Measurements from ENCODE around the gene FUT1. TPM values are rescaled to one million over a fixed set of nuclear protein-coding genes. Genes with fewer than 3 reads are reported as not detected.
A peak's percentile ranks its signal among the peaks of the same experiment; 100 is the strongest.

FUT1 gene
- total RNA-seq, 1 donor from 2014 or later = 1.8 TPM

- no peak overlapping the region for H3K4me3 ChIP-seq
- peaks cover 8% of the 10 kb centered on the region for H3K36me3 ChIP-seq
- peaks cover 45% of the 10 kb centered on the region for H3K4me1 ChIP-seq
- TF ChIP-seq, protein P1, sequence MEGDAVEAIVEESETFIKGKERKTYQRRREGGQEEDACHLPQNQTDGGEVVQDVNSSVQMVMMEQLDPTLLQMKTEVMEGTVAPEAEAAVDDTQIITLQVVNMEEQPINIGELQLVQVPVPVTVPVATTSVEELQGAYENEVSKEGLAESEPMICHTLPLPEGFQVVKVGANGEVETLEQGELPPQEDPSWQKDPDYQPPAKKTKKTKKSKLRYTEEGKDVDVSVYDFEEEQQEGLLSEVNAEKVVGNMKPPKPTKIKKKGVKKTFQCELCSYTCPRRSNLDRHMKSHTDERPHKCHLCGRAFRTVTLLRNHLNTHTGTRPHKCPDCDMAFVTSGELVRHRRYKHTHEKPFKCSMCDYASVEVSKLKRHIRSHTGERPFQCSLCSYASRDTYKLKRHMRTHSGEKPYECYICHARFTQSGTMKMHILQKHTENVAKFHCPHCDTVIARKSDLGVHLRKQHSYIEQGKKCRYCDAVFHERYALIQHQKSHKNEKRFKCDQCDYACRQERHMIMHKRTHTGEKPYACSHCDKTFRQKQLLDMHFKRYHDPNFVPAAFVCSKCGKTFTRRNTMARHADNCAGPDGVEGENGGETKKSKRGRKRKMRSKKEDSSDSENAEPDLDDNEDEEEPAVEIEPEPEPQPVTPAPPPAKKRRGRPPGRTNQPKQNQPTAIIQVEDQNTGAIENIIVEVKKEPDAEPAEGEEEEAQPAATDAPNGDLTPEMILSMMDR (IDR thresholded peaks at IDR 0.05; ENCODE audit: borderline replicate concordance) = no peak
- no peak for DNase-seq
- intact Hi-C loops (cut with micrococcal nuclease) = loop anchor here (10.0 kb wide), 1 partner anchor 105 kb away; the partner anchor contains the start of gene CA11
- H3K27me3 ChIP-seq (ENCODE audit: low read depth) = peaks cover 46% of the 10 kb centered on the region
- H3K9me3 ChIP-seq (replicated peaks) = no peaks in the 10 kb centered on the region
- H3K27ac ChIP-seq (replicated peaks) = no peak overlapping the region
Measured at GRCh38 chr19:48749571-48750198, 2.8 kb downstream of the FUT1 start.

DNA sequence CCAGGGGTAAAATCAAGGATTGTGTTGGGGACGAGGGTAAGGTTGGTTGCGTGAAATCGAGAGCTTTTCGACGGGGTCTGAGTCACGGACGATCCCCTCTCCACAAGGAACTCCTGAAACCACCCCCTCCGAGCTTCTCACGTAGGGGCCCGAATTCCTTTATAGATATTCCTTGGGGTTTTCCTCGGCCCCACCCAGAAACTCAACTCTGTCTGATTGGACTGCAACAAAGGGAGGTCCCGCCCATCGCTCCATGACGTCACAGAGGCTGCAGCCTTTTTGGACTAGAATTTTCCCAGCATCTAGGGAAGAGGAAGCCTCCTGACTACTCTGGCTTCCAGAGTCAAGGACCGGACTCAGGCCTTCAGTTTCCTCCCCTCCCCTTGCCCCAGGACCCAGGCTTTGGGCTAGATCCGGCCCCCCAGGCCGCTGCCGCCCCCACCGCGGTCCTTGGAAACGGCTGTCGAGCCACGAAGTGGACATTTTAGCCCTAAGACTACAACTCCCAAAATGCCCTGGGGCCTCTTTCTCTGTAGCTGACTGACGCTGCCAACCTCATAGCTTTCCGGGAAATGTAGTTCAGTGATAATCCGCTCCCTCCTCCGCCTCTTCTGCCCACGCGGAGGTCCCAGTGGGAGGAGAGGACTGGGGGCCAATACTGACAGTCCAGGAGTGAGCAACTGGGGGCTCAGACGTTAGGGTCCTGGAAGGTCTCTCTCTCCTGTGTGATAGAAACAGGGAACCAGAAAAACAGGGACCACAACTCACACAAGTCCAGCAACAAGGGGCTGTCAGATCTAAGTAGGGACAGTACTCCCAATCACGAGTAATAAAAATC, 5.5 kb downstream of the FUT1 start, which contains the start of gene IZUMO1:
IZUMO1 (minus strand) TSS at position 172 of the 838 bp plus-strand sequence. CDS start 1,050 bp downstream, outside the sequence.
- Histone ChIP-seq H3K27ac (replicated peaks) (peak within 1 kb of the TSS; percentile 90), H3K4me3 (peak within 1 kb of the TSS; percentile 61), H3K36me3 (peaks cover 8% of the 10 kb centered on the region), H3K9me3 (replicated peaks) (no peaks in the 10 kb centered on the region), H3K4me1 (peaks cover 28% of the 10 kb centered on the region), H3K27me3 (ENCODE audit: low read depth) (peaks cover 27% of the 10 kb centered on the region)
- TF ChIP-seq, protein P1 (IDR thresholded peaks at IDR 0.05; ENCODE audit: borderline replicate concordance) = no peak
- intact Hi-C loops (cut with micrococcal nuclease) = loop anchor here (10.0 kb wide), 1 partner anchor 102 kb away; the partner anchor contains the start of gene CA11
- peak; percentile 84 for DNase-seq

DNA sequence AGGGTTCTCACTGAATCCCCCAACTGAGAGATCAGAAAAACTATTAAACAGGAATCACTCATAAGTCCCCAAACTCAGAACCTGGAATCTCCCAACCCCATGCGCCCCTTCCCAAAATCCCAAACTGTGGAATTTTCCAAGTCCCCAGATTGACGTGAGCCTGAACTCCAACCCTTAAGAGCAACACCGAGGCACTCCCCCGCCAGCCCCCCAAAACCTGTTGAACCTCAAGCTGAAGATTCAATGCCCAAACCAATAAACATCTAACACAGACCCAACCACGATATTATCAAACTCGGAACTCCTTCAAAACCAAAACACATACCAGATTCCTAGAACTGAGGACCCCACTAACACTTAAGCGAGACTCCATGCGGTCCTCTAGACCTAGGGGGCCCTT, 6.3 kb downstream of the FUT1 start:
- H3K4me1 ChIP-seq = peaks cover 32% of the 10 kb centered on the region
- TF ChIP-seq, protein P1 (IDR thresholded peaks at IDR 0.05; ENCODE audit: borderline replicate concordance) = no peak
- peak overlapping the region; percentile 61 for H3K4me3 ChIP-seq
- DNase-seq = no peak
- intact Hi-C loops (cut with micrococcal nuclease) = loop anchor here (10.0 kb wide), 1 partner anchor 101 kb away; the partner anchor contains the start of gene CA11
- peak overlapping the region; percentile 90 for H3K27ac ChIP-seq (replicated peaks)
- peaks cover 18% of the 10 kb centered on the region for H3K27me3 ChIP-seq (ENCODE audit: low read depth)
- peaks cover 8% of the 10 kb centered on the region for H3K36me3 ChIP-seq
- no peaks in the 10 kb centered on the region for H3K9me3 ChIP-seq (replicated peaks)

DNA sequence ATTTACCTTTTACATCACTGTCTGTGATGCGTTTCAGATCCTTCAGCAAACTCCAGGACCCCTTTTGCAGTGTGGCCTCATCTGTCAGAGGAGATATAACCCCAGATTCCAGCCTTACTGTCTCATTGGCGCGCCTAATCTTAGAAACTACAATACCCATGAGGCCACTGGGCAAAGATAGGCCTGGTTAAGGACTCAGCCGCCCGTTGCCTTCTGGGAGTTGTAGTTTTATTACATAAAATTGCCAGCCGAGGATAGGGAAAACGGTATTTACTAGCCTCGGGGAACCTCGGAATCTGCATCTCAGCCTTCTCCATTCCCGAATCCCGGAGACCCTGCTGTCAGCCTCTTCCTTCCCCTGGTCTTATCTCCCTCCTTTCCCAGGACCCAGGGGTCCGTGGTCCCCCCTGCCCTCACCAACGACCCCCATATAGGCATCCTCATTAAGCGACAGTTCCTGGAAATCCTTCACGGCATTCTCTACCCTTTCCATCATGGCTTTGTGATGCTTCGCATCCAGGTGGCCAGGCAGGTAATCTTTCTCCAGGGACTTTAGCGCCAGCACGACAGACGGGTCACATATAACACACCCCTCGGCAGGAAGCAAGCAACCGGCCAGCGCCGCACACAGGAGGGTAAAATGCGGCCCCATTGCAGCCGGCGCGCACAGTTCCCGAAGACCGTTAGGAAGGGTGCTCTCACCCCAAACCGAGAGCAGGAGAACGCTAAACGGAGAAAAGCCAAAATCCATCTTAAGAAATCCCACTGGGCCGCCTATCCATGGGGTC, 7.0 kb downstream of the FUT1 start:
- Histone ChIP-seq H3K27me3 (ENCODE audit: low read depth) (peaks cover 12% of the 10 kb centered on the region), H3K36me3 (peaks cover 4% of the 10 kb centered on the region), H3K27ac (replicated peaks) (no peak overlapping the region), H3K9me3 (replicated peaks) (no peaks in the 10 kb centered on the region), H3K4me1 (peaks cover 31% of the 10 kb centered on the region), H3K4me3 (no peak overlapping the region)
- TF ChIP-seq, protein P1 (IDR thresholded peaks at IDR 0.05; ENCODE audit: borderline replicate concordance) = no peak
- intact Hi-C loops (cut with micrococcal nuclease) = loop anchor here (10.0 kb wide), 1 partner anchor 101 kb away; the partner anchor contains the start of gene CA11
- DNase-seq = no peak

DNA sequence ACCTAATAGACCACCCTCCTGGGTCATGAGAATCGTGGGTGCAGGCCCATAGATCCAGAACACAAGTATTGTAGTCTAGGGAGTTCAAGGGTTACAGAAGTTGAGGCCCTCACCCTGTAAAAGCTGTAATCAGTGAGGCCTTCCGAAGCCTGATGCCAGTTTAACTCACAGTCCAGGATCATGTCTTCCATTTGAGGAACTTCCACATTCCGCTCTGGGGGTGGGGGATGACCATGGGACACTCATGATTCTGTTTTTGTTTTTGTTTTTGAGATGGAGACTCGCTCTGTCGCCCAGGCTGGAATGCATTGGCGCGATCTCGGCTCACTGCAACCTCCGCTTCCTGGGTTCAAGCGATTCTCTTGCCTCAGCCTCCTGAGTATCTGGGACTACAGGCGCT, 10.3 kb downstream of the FUT1 start:
- Histone ChIP-seq H3K4me1 (peaks cover 50% of the 10 kb centered on the region), H3K27ac (replicated peaks) (peak overlapping the region; percentile 92), H3K4me3 (no peak overlapping the region), H3K9me3 (replicated peaks) (no peaks in the 10 kb centered on the region), H3K27me3 (ENCODE audit: low read depth) (peaks cover 12% of the 10 kb centered on the region), H3K36me3 (no peaks in the 10 kb centered on the region)
- intact Hi-C loops (cut with micrococcal nuclease) = loop anchor here (10.0 kb wide), 1 partner anchor 97 kb away; the partner anchor contains the start of gene CA11
- TF ChIP-seq, protein P1 (IDR thresholded peaks at IDR 0.05; ENCODE audit: borderline replicate concordance) = no peak
- no peak for DNase-seq

Measured in left ventricle myocardium inferior (tissue), 1 donor.